Measurements from ENCODE around the gene ZNF652.

- TF ChIP-seq, protein P1, sequence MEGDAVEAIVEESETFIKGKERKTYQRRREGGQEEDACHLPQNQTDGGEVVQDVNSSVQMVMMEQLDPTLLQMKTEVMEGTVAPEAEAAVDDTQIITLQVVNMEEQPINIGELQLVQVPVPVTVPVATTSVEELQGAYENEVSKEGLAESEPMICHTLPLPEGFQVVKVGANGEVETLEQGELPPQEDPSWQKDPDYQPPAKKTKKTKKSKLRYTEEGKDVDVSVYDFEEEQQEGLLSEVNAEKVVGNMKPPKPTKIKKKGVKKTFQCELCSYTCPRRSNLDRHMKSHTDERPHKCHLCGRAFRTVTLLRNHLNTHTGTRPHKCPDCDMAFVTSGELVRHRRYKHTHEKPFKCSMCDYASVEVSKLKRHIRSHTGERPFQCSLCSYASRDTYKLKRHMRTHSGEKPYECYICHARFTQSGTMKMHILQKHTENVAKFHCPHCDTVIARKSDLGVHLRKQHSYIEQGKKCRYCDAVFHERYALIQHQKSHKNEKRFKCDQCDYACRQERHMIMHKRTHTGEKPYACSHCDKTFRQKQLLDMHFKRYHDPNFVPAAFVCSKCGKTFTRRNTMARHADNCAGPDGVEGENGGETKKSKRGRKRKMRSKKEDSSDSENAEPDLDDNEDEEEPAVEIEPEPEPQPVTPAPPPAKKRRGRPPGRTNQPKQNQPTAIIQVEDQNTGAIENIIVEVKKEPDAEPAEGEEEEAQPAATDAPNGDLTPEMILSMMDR (IDR thresholded peaks at IDR 0.05) = no peak
- TF ChIP-seq POLR2AphosphoS5 (IDR thresholded peaks at IDR 0.05) = peak; percentile 40
- TF ChIP-seq POLR2A (IDR thresholded peaks at IDR 0.05) = no peak
Measured at GRCh38 chr17:49370971-49371834, 9.2 kb upstream of the ZNF652 start.

Data from prostate gland (tissue), 2 donors.